IPS DF 19.7 (cell line): ENCODE results near the gene ZNF91.
"Not testable (repeated sequence)": the region's sequence is repeated elsewhere in the genome, so short reads cannot be mapped to it uniquely, and the experiment has no call there.

ENCODE experiments used
- DNase-seq: peaks from one replicate; pipeline ENCODE4 v3.0.0-alpha.2; 2013; ENCODE audit warnings: low read depth, low spot score

The ZNF91 gene

DNA sequence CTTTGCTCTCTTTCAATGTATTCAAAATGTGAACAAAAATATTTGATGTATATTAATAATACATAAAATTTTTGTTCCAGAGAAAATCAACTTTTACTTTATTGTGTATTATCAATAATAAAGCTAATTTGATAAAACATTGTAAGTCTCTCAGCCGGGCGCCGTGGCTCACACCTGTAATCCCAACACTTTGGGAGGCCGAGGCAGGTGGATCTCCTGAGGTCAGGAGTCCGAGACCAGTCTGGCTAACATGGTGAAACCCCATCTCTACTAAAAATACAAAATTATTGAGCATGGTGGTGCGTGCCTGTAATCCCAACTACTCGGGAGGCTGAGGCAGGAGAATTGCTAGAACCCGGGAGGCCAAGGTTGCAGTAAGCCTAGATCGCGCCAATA, 449 bp upstream of the ZNF91 start:
- DNase-seq: not testable (repeated sequence)

DNA sequence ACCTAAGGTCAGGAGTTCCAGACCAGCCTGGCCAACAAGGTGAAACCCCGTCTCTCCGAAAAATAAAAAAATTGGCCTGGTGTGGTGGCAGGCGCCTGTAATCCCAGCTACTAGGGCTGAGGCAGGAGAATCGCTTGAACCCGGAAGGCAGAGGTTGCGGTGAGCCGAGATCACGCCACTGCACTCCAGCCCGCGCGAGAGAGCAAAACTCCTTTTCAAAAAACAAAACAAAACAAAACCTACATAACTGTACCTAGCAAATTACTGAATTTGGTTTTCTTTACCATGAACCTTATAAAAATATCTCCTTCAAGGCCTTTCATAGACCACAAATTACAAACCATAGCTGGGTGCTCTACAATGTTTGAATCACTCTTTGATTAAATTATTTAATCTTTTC, 760 bp downstream of the ZNF91 start:
- no peak for DNase-seq

- DNase-seq: no peak
These were observed 2.1 kb downstream of the ZNF91 start for GRCh38 chr19:23393121-23393520.

GRCh38 chr19:23391236-23391635, 4.0 kb downstream of the ZNF91 start:
- DNase-seq: no peak

GRCh38 chr19:23385404-23385803, 9.9 kb downstream of the ZNF91 start:
- no peak for DNase-seq

DNA sequence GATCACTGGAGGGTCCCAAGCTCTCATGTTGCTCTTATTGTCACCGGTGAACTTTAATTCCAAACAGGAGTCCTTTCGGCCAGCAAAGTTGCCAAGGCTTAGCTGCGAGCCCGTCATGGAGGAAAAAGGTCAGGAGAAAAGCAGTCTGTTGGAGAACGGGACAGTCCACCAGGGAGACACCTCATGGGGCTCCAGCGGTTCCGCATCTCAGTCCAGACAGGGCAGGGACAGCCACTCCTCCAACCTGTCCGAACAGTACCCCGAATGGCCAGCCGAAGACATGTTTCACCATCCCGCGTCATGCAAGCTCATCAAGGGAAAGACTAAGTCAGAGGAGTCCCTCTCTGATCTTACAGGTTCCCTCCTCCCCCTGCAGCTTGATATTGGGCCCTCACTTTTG, 10.4 kb downstream of the ZNF91 start:
- no peak for DNase-seq

- no peak for DNase-seq
These were observed 11.1 kb downstream of the ZNF91 start for GRCh38 chr19:23384166-23384565.

DNA sequence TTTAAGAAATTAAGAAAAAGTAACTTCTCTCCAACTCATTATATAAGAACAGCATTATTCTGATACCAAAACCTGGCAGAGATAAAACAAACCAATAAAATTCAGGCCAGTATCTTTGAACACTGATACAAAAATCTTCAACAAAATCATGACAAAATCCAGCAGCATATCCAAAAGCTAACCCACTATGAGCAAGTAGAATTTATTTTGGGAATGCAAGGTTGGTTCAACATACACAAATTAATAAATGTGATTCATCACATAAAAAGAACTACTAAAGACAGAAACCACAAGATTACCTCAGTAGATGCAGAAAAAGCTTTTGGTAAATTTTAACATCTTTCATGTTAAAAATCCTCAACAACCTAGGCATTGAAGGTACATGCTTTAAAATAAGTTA, 12.3 kb downstream of the ZNF91 start:
- no peak for DNase-seq

DNA sequence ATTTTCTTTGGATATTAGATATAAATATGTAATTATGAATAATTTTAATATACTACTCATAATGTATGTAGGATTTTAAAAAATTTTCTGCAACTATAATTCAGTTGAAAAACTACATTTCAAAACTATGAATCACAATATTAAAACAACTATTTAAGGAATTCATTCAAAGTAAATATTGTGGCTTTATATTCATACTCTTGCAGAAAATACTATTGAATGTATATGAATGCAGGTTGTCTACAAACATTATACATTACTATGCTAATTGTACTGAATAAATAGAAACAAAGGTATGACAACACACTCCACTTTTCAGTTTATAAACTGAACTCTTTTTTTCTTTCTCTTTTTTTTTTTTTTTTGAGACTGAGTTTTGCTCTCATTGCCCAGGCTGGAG, 14.2 kb downstream of the ZNF91 start:
- DNase-seq: no peak

DNA sequence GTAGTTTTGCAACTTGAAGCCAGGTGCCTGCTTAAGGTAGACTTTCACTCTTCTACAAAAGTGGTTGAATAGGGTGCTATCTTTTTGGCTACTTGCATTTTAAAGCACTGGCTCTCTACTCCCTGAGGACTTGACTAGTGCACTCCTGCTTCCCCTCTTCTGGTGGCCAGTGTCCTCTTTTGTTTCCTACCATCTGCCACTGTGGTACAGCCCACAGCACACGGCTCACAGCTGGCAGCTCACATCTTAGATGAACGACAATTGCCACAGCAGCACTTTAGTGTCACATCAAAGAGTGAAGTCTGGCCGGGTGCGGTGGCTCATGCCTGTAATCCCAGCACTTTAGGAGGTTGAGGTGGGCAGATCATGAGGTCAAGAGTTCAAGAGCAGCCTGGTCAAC, 15.6 kb downstream of the ZNF91 start:
- DNase-seq: not testable (repeated sequence)

GRCh38 chr19:23378948-23379347, 16.3 kb downstream of the ZNF91 start:
- no peak for DNase-seq

DNA sequence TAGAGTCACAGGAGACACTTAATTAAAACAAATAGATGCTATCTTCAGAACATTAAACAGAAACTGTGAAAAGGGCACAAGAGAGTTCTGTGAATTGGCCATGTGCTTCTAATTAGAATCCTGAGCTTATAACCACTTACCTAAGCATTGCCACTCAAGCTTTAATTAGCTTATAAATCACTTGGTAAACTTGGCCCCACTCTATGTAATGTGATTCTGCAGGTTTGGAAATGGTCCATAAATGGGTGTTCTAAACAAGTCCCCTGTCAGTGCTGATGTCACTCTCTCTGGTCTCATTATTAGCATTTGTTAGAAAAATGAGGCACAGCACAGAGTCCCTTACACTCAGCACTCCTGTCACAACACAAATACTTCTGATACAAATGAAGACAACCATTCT, 18.0 kb downstream of the ZNF91 start:
- no peak for DNase-seq

DNA sequence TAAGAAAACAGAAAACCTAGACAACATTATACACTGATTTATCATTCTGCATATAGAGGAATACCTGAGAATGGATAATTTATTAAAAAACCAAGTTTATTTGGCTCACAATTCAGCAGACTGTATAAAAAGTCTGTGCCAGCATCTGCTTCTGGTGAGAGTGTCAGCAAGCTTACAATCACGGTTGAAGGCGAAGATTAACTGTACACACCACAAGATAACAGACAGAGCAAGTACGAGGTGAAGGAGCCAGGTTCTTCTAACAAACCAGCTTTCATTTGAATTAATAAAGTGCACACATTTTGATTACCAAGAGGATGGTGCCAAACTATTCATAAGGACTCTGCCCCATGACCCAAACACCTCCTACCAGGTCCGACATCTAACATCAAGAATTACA, 28.8 kb downstream of the ZNF91 start:
- DNase-seq: no peak

DNA sequence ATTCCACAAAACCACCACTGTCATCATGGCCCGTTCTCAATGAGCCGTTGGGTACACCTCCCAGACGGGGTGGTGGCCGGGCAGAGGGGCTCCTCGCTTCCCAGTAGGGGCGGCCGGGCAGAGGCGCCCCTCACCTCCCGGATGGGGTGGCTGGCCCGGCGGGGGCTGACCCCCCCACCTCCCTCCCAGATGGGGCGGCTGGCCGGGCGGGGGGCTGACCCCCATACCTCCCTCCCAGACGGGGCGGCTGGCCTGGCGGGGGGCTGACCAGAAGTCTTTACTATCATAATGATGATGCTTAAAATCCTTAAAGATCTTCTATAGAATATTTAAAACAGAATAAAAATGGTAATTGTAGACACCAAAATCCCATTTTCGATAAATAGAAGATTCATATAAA, 29.2 kb downstream of the ZNF91 start:
- DNase-seq: not testable (repeated sequence)

DNA sequence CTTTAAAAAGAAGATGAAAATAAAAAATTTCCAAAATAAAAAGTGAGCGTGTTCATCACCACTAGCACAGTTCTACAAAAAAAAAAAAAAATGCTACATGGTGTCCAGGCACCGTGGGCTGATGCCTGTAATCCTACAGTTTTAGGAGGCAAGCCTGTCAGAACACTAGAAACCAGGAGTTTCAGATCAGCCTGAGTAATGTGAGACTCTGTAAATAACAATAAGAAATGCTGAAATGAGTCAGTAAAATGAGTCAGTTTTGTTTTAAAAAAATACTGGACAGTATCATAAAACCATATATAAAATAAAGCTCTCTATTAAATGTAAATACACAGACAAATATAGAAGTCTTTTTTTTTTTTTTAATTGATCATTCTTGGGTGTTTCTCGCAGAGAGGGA, 30.0 kb downstream of the ZNF91 start:
- no peak for DNase-seq

DNA sequence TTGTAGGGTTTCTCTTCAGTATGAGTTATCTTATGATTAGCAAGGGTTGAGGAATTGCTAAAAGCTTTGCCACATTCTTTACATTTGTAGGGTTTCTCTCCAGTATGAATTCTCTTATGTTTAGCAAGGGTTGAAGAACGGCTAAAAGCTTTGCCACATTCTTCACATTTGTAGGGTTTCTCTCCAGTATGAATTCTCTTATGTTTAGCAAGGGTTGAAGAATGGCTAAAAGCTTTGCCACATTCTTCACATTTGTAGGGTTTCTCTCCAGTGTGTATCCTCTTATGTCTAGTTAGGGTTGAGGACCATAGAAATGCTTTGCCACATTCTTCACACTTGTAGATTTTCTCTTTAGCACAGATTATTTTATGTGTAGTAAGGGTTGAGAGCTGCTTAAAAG, 33.4 kb downstream of the ZNF91 start:
- DNase-seq: not testable (repeated sequence)

DNA sequence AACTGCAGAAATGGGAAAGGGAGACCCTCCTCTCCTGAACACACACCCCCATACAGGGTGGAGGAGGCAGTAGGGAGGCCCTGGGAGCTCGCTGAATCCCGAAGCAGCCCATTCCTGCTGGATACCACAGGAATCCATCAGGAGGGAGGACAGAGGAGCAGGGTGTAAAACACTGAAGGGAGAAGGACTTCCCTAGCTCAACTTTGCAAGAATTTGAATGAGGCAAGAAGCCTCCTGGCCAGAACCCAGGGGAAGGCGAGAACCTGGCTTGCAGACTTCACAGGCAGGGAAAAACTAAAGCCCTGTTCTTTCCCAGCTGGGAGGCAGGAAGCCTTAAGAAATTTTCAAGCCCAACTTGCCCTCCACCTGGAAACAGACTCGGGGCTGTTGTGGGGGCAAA, 43.5 kb downstream of the ZNF91 start:
- no peak for DNase-seq

DNA sequence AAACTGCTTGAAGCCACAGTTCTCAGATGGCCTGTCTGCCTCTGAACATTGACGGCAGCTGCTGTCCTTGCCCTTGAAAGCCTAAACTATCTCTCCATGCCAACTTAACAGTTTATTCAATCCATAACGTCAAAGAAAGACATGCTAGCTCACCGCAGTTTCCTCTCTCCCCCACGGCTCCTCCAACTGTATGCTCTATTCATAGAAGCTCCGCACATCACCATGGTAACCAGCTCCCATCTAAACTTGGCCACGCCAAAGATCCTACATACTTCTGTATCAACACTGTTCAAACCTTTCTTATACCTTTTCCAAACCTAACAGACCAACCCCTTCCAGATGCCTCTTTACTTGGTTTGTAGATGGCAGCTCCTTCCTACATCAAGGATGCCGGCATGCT, 48.6 kb downstream of the ZNF91 start:
- DNase-seq: no peak

DNA sequence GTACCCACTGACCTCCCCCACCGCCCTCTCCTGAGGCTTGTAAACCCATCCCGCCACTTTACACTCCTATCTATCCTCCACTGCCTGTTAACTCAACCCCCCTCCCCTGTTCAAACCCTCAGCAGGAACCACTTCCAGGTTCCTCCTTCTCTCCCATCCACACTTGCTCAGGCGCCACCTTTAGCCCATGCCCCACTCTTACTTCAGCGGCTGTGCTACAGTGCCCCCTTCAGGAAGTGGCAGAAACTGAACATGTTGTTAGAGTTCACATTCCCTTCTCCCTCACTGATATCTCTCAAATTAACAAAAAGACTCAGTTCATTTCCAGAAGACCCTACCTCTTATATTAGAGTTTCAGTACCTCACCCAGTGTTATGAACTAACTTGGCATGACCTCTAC, 49.4 kb downstream of the ZNF91 start:
- peak; percentile 30 for DNase-seq

- DNase-seq: no peak
These were observed 51.7 kb downstream of the ZNF91 start for GRCh38 chr19:23343434-23344010.

- no peak for DNase-seq
These were observed 67.1 kb downstream of the ZNF91 start for GRCh38 chr19:23328211-23328610.

DNA sequence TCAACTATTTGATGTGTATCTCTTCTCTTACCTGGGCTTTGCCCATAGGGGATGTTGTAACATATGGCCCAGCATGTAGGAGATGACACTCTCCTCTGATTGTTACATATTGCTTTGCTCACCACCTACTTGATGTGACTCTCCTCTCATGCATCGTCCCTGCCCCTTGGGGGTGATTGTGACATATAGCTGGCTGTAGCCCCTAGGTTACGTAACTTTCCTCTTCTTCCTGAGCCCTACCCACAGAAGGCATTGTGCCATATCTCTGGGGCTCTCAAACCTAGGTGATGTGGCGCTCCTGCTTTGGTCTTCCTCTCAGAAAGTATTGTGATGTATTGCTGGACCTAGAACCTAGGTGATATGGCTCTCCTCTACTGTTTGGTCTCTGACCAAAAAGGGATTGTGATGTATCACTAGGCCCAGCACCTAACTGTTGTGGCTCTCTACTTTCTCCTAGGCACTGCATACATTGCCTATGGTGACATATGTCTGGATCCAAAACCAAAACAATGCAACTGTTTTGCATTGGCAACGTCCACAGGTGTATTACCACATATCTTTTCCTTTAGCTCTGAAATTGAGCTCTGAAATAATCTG, 73.2 kb downstream of the ZNF91 start:
- DNase-seq: no peak

GRCh38 chr19:23321403-23321802, 73.9 kb downstream of the ZNF91 start:
- DNase-seq: not testable (repeated sequence)

- DNase-seq: not testable (repeated sequence)
These were observed 75.7 kb downstream of the ZNF91 start for GRCh38 chr19:23319571-23319970.
